Measurements from ENCODE around the gene SP5. TPM values are rescaled to one million over a fixed set of nuclear protein-coding genes. Genes with fewer than 3 reads are reported as not detected.
A peak's percentile ranks its signal among the peaks of the same experiment; 100 is the strongest.

SP5 gene
- total and polyA plus RNA-seq, 10 donors = 0.06 to 0.20 TPM; not detected in 8

- 2 to 10% (median 3%) methylated on average over 34 to 76 of the region's 76 CpGs for WGBS, 5 donors
- no peak for DNase-seq
- intact Hi-C loops (cut with DNase I; ENCODE audit: low total_unique reads) = no loop called here
These were observed 1.4 kb upstream of the SP5 start for GRCh38 chr2:170713543-170714380.

GRCh38 chr2:170714381-170715061, 616 bp upstream of the SP5 start:
- no peaks in the 10 kb centered on the region for H3K9me3 ChIP-seq
- no peak overlapping the region for H3K27ac ChIP-seq
- no peak for DNase-seq
- 1 to 10% (median 2%) methylated on average over 12 to 59 of the region's 59 CpGs for WGBS, 5 donors
- no peaks in the 10 kb centered on the region for H3K36me3 ChIP-seq
- H3K4me3 ChIP-seq = peak overlapping the region; percentile 44 to 72 (median 54)
- H3K4me1 ChIP-seq = peaks cover 27 to 65% (median 49%) of the 10 kb centered on the region in 6 donors
- TF ChIP-seq POLR2AphosphoS5 (IDR thresholded peaks at IDR 0.05) (no peak), POLR2A (IDR thresholded peaks at IDR 0.05) (no peak), CTCF (IDR thresholded peaks at IDR 0.05 in 8 of 11, conservative IDR thresholded peaks at IDR 0.05 in 3 of 11) (no peak)
- peaks cover 4 to 100% (median 95%) of the 10 kb centered on the region in 7 donors for H3K27me3 ChIP-seq (replicated peaks in 1 of 7)
- intact Hi-C loops (cut with DNase I; ENCODE audit: low total_unique reads) = no loop called here

More at GRCh38 chr2:170713543-170714380, 1.4 kb upstream of the SP5 start:
- Histone ChIP-seq H3K9me3 (no peaks in the 10 kb centered on the region), H3K36me3 (no peaks in the 10 kb centered on the region), H3K27ac (no peak overlapping the region), H3K4me3 (peak overlapping the region; percentile 20 to 72 (median 54)), H3K27me3 (replicated peaks in 1 of 7) (peaks cover 4 to 100% (median 88%) of the 10 kb centered on the region in 7 donors), H3K4me1 (peaks cover 27 to 65% (median 49%) of the 10 kb centered on the region in 6 donors)
- TF ChIP-seq POLR2AphosphoS5 (IDR thresholded peaks at IDR 0.05) (no peak), POLR2A (IDR thresholded peaks at IDR 0.05) (no peak), CTCF (IDR thresholded peaks at IDR 0.05 in 8 of 11, conservative IDR thresholded peaks at IDR 0.05 in 3 of 11) (no peak)

- Histone ChIP-seq H3K9me3 (no peaks in the 10 kb centered on the region), H3K27ac (no peak overlapping the region), H3K27me3 (replicated peaks in 1 of 7) (peaks cover 4 to 100% (median 99%) of the 10 kb centered on the region in 7 donors), H3K4me3 (peak overlapping the region in 7 of 8 donors; percentile 46 to 72 (median 55)), H3K4me1 (peaks cover 27 to 65% (median 49%) of the 10 kb centered on the region in 6 donors), H3K36me3 (no peaks in the 10 kb centered on the region)
- intact Hi-C loops (cut with DNase I; ENCODE audit: low total_unique reads) = no loop called here
- TF ChIP-seq CTCF (IDR thresholded peaks at IDR 0.05 in 8 of 11, conservative IDR thresholded peaks at IDR 0.05 in 3 of 11) (no peak), POLR2AphosphoS5 (IDR thresholded peaks at IDR 0.05) (no peak), POLR2A (IDR thresholded peaks at IDR 0.05) (no peak)
- no peak for DNase-seq
- 2 to 8% (median 3%) methylated on average over 58 to 95 of the region's 95 CpGs for WGBS, 5 donors
These were observed 1.0 kb downstream of the SP5 start for GRCh38 chr2:170715932-170716777.
